Mucosa of rectum (tissue), 2 donors: Measurements from ENCODE around the gene ADAMTS3.

Experiments
- H3K27ac ChIP-seq, 2 donors: one replicate each; pipeline ENCODE4 v1.7.0; 2013; ENCODE audit warnings: inconsistent platforms in 2 of 2, low read depth in 2 of 2, low read length in 2 of 2
- H3K27me3 ChIP-seq, 2 donors: one replicate each; pipeline ENCODE4 v1.7.0; 2013; ENCODE audit warnings: low read length in 2 of 2; ENCODE audit not compliant: control insufficient read depth in 2 of 2, insufficient read depth in 2 of 2
- H3K36me3 ChIP-seq, 2 donors: one replicate each; pipeline ENCODE4 v1.7.0; 2013; ENCODE audit warnings: low read length in 2 of 2; ENCODE audit not compliant: control insufficient read depth in 2 of 2, insufficient read depth in 2 of 2
- H3K4me1 ChIP-seq, 2 donors: one replicate each; pipeline ENCODE4 v1.7.0; 2013; ENCODE audit warnings: low read length in 2 of 2, mild to moderate bottlenecking in 1 of 2; ENCODE audit not compliant: control insufficient read depth in 2 of 2, insufficient read depth in 2 of 2
- H3K4me3 ChIP-seq, 2 donors: one replicate each; pipeline ENCODE4 v1.7.0; 2013; ENCODE audit warnings: low read length in 2 of 2
- H3K9ac ChIP-seq, 2 donors: one replicate each; pipeline ENCODE4 v1.7.0; 2013; ENCODE audit warnings: low read length in 2 of 2, low read depth in 1 of 2, mild to moderate bottlenecking in 1 of 2
- H3K9me3 ChIP-seq, 2 donors: one replicate each; pipeline ENCODE4 v1.7.0; 2013; ENCODE audit warnings: low read length in 2 of 2; ENCODE audit not compliant: control insufficient read depth in 2 of 2
- donor health status: healthy.
- donor health status: Normal muscosa, but diverticular disease.

ADAMTS3 gene

GRCh38 chr4:72286185-72286584 lies 282.8 kb downstream of the ADAMTS3 start:
- Histone ChIP-seq H3K27me3 (no peaks in the 10 kb centered on the region), H3K4me3 (no peak overlapping the region), H3K9ac (no peak overlapping the region), H3K9me3 (no peaks in the 10 kb centered on the region), H3K27ac (no peak overlapping the region), H3K4me1 (no peaks in the 10 kb centered on the region), H3K36me3 (no peaks in the 10 kb centered on the region)

- Histone ChIP-seq H3K9me3 (no peaks in the 10 kb centered on the region), H3K27ac (no peak overlapping the region), H3K27me3 (no peaks in the 10 kb centered on the region), H3K4me1 (no peaks in the 10 kb centered on the region), H3K36me3 (no peaks in the 10 kb centered on the region), H3K9ac (no peak overlapping the region), H3K4me3 (no peak overlapping the region)
Observed at GRCh38 chr4:72283357-72283756, 285.7 kb downstream of the ADAMTS3 start.

GRCh38 chr4:72280252-72280651 lies 288.8 kb downstream of the ADAMTS3 start:
- Histone ChIP-seq H3K27me3 (no peaks in the 10 kb centered on the region), H3K4me3 (no peak overlapping the region), H3K36me3 (no peaks in the 10 kb centered on the region), H3K27ac (no peak overlapping the region), H3K4me1 (no peaks in the 10 kb centered on the region), H3K9me3 (no peaks in the 10 kb centered on the region), H3K9ac (no peak overlapping the region)

DNA sequence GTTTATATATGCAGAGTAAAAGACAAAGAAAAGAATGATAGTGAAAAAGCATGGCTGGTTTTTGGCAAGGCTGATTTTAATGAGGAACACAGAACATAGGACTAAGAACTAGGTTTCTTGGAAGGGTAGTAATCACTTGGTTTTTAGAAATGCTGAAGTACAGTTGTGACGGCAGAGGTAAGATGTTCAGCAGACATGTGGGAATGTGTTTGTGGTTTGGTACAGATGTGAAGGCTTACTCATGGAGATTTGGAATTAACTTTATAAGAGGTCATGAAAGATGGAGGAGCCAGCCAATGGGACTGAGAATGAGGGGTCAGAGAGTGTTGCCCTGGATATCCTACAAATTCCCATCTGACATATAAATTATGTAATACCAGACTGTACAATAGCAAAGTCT lies 293.6 kb downstream of the ADAMTS3 start:
- Histone ChIP-seq H3K4me3 (no peak overlapping the region), H3K36me3 (no peaks in the 10 kb centered on the region), H3K27me3 (no peaks in the 10 kb centered on the region), H3K27ac (no peak overlapping the region), H3K4me1 (no peaks in the 10 kb centered on the region), H3K9me3 (no peaks in the 10 kb centered on the region), H3K9ac (no peak overlapping the region)

GRCh38 chr4:72274251-72274650 lies 294.8 kb downstream of the ADAMTS3 start:
- Histone ChIP-seq H3K4me1 (no peaks in the 10 kb centered on the region), H3K4me3 (no peak overlapping the region), H3K27me3 (no peaks in the 10 kb centered on the region), H3K9me3 (no peaks in the 10 kb centered on the region), H3K9ac (no peak overlapping the region), H3K36me3 (no peaks in the 10 kb centered on the region), H3K27ac (no peak overlapping the region)

DNA sequence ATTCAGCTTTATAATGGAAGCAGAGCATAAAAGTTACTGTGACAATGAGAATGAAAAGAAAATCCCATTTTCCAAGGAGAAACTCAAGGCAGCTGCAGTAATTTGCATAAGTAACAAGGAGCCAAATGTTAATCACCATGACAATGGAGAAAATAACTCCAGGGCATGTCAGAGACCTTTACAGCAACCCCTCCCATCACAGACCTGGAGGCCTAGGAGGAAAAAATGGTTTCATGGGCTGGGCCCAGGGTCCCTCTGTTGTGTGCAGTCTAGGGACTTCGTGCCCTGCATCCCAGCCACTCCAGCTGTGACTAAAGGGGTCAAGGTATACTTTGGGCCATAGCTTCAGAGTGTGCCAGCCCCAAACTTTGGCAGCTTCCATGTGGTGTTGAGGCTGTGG lies 313.8 kb downstream of the ADAMTS3 start:
- Histone ChIP-seq H3K9me3 (no peaks in the 10 kb centered on the region), H3K4me1 (no peaks in the 10 kb centered on the region), H3K27ac (no peak overlapping the region), H3K4me3 (no peak overlapping the region), H3K36me3 (no peaks in the 10 kb centered on the region), H3K27me3 (no peaks in the 10 kb centered on the region), H3K9ac (no peak overlapping the region)

DNA sequence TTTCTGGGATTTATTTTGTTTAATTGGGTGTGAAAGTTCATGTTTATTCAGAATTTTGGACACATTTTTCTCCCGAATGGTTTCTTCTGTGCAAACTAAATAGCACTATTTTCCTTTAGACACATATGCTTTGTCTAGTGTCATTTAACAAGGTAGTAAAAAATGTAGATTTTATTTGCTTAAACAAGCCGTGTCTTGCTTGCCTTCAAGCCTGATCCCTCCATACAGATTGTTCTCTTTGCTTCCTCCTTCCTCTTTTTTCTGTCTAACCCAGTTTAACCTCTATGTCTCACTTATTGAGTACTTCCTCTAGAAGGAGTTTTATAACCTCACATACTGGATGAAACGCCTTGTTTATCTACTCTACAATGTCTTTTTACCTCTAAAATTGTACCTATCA lies 325.4 kb downstream of the ADAMTS3 start:
- Histone ChIP-seq H3K9me3 (no peaks in the 10 kb centered on the region), H3K27ac (no peak overlapping the region), H3K4me3 (no peak overlapping the region), H3K4me1 (no peaks in the 10 kb centered on the region), H3K9ac (no peak overlapping the region), H3K36me3 (no peaks in the 10 kb centered on the region), H3K27me3 (no peaks in the 10 kb centered on the region)

DNA sequence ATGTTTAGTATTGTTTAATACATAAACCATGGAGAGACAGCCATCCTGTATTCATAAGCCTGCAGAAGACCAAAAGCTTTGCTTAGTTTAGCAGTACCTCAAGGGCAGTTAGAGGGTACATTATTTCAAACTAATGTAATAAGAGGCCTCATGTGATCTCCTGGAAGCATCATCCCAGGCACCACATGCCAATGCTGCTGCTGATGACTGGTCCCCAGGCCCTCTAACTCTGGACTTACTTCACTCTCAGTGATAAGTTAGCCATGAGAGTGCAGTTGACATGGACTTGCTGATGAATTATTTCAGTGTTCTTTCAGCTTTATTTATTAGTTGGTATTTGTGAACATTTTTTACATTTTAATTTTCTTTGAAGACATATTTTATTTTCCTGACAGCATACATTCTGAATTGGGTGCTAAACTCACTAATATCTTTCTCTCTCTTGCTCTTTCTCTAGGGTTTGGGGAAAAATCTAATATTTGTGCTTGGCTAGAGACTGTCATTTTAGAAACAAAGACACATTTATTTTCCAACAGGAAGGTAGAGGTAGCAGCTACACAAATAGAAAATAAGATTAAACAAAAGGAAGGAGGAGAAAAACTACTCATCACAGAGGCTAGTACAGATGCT lies 329.4 kb downstream of the ADAMTS3 start:
- Histone ChIP-seq H3K9ac (no peak overlapping the region), H3K27ac (no peak overlapping the region), H3K4me1 (no peaks in the 10 kb centered on the region), H3K4me3 (no peak overlapping the region), H3K27me3 (no peaks in the 10 kb centered on the region), H3K9me3 (no peaks in the 10 kb centered on the region), H3K36me3 (no peaks in the 10 kb centered on the region)
